Measurements from ENCODE around the gene LENG1. TPM values are rescaled to one million over a fixed set of nuclear protein-coding genes. Genes with fewer than 3 reads are reported as not detected.

The LENG1 gene
- 3.5 and 5.2 TPM in 2 replicates for total RNA-seq

GRCh38 chr19:54159352-54160181, at the start of gene LENG1:
Gene LENG1, minus strand, starts transcription at chr19:54159721. Its CDS starts 26 bp downstream, at chr19:54159695.

GRCh38 chr19:54191011-54191810, 31.7 kb upstream of the LENG1 start, which contains the start of gene TSEN34:
Gene TSEN34, plus strand, starts transcription at chr19:54191308. Its CDS starts 57 bp downstream, at chr19:54191365.

GRCh38 chr19:54189145-54189734, 29.7 kb upstream of the LENG1 start, which contains the start of gene MBOAT7:
Gene MBOAT7, minus strand, starts transcription at chr19:54189580. Its CDS starts 1,072 bp downstream, at chr19:54188508.

GRCh38 chr19:54172471-54173358, 13.2 kb upstream of the LENG1 start, which contains the start of gene TMC4:
Gene TMC4, minus strand, starts transcription at chr19:54173160. Its CDS starts 43 bp downstream, at chr19:54173117.

GRCh38 chr19:54137699-54138488, 21.6 kb downstream of the LENG1 start, which contains the start of gene CNOT3:
Gene CNOT3, plus strand, starts transcription at chr19:54137762. Its CDS starts 5,217 bp downstream, at chr19:54142979.

GRCh38 chr19:54115109-54116063, 44.1 kb downstream of the LENG1 start, which contains the start of the genes PRPF31 and TFPT:
Gene PRPF31, plus strand, starts transcription at chr19:54115754. Its CDS starts 2,525 bp downstream, at chr19:54118279.
Gene TFPT, minus strand, starts transcription at chr19:54115657. Its CDS starts 388 bp downstream, at chr19:54115269.

Other genes starting within 250 kb of the LENG1 start
- gene CACNG8, start 196.8 kb downstream of the LENG1 start, total RNA-seq, result under 0.01 and 0.13 TPM in 2 replicates
- gene CACNG6, start 168.1 kb downstream of the LENG1 start, total RNA-seq, result 0.89 TPM in 1 of 2 replicates, not detected in the other
- gene VSTM1, start 95.8 kb downstream of the LENG1 start, total RNA-seq, result not detected in 2 replicates
- gene TARM1, start 78.4 kb downstream of the LENG1 start, total RNA-seq, result not detected in 2 replicates
- 1.5 TPM in 1 of 2 replicates, not detected in the other for gene OSCAR, start 58.9 kb downstream of the LENG1 start, total RNA-seq
- 38.1 and 79.7 TPM in 2 replicates for gene NDUFA3, start 56.9 kb downstream of the LENG1 start, total RNA-seq
- gene TFPT, start 44.1 kb downstream of the LENG1 start, total RNA-seq, result 15.0 and 16.8 TPM in 2 replicates
- gene PRPF31, start 44.0 kb downstream of the LENG1 start, total RNA-seq, result 75.3 and 100 TPM in 2 replicates
- 17.9 and 20.4 TPM in 2 replicates for gene CNOT3, start 22.0 kb downstream of the LENG1 start, total RNA-seq
- gene TMC4, start 13.4 kb upstream of the LENG1 start, total RNA-seq, result 4.1 TPM in 1 of 2 replicates, not detected in the other
- 140 and 150 TPM in 2 replicates for gene MBOAT7, start 29.9 kb upstream of the LENG1 start, total RNA-seq
- 106 and 125 TPM in 2 replicates for gene TSEN34, start 31.6 kb upstream of the LENG1 start, total RNA-seq
- gene RPS9, start 41.1 kb upstream of the LENG1 start, total RNA-seq, result 1,803 and 1,860 TPM in 2 replicates
- gene LILRB3, start 63.3 kb upstream of the LENG1 start, total RNA-seq, result 1.1 TPM in 1 of 2 replicates, not detected in the other
- not detected in 2 replicates for gene LILRA6, start 83.1 kb upstream of the LENG1 start, total RNA-seq
- not detected in 2 replicates for gene LILRB5, start 97.6 kb upstream of the LENG1 start, total RNA-seq
- not detected in 2 replicates for gene LILRB2, start 121.4 kb upstream of the LENG1 start, total RNA-seq
- gene LILRA5, start 153.4 kb upstream of the LENG1 start, total RNA-seq, result not detected in 2 replicates
- not detected in 2 replicates for gene LILRA4, start 179.4 kb upstream of the LENG1 start, total RNA-seq
- gene LAIR1, start 205.2 kb upstream of the LENG1 start, total RNA-seq, result not detected in 2 replicates